Stimulated activated CD4-positive, alpha-beta T cell treated with anti-CD3 and anti-CD28 coated beads, Interleukin-1b, Interleukin-23, amount 100 ng/mL, for 48 hours (primary cell): ENCODE results near the gene PCMTD2.
"Not testable (repeated sequence)": the region's sequence is repeated elsewhere in the genome, so short reads cannot be mapped to it uniquely, and the experiment has no call there.

Experiments
- DNase-seq: peaks from one replicate; pipeline ENCODE4 v3.0.0-alpha.2; 2020

PCMTD2 gene

DNA sequence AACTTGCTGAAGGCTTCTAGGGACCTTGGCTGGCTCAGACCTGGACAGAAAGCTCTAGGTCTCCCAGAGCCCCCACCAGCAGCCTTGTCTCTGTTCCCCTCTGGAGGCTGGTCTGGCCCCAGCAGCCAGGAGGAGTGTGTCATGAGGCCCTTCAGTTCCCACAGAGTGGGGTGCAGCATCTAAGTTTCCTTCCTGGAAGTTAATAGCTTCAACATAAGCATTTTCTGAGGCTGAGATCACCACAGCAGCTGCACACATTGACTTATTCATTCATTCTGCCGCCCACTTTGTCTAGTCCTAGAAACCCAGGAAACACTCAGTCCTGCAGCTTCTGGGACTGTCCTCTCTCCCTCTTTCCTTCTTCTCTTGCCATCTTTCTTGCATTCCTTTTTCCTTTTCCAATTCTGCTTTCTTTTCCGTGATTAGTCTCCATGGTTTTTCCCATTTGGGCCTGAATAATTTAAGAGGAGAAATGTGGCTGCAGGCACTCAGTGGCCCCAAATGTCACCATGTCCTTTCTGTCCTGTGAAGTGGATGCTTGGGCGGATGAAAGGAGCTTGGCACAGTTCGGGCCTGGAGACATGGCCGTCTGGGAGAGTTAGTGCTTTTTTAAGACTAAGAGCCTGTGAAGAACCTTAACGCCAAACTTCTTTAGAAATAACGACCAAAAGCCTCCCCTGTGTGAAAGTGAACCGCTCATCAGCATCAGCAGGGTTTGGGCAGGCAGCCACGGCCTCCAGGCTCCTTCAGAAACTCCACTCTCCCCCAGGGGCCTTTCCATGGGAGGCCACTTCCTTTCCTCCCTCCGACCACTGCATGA, 31.0 kb upstream of the PCMTD2 start:
- no peak for DNase-seq

DNA sequence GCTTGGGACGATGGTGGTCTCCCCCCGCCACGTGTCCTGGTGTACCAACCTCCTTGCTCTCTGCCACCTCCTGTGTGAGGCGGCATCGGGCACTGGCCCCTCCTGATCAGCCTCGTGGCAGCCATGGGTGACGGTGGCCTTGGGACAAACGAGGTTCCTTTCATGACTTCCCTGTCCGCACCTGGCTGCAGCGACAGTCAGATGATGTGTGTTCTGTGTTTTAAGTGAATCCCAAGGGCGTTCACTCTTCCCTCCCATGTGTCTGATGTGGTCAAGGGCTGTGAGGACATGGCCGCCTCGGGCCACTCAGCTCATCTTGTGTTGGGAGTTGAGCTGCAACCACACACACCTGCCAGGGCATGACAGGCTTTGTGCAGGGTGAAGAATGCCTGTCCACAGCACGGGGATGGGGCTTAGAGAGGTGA, 30.4 kb upstream of the PCMTD2 start:
- DNase-seq = no peak

DNA sequence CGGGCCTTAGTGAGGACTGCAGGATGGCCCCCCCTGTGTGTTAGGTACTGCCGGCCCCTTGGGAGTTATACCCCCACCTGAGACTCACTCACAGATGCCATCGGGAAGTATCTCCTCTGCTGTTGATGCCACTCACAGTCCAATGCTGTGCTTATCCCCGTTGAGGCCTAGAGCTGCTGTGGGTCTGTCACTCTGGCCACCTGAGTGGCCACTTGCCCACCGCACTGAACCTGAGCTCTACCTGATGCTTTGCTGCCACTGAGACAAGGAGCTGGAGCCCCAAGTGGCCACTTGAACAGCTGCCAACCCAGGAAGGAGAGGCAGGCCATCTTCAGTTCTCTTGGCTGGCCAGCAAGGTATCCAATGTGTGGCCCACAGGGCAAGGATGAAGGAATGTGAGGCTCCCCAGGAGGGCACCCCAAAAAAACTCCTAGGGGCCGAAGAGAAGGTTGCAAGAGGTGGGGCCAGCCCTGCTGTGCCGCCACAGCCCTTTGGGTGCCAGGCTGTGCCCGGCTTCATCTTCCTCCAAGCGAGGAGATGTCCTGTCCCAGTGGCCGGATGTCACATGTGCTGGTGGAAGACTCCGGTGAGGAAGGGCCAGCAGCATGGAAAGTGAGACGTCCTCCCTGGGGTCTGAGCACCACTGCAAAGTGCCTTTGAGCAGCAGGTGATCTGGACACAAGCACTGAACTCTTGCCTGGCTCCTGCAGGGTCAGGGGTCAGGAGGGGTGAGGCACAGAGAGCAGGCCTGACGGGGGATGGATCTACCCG, 29.5 kb upstream of the PCMTD2 start:
- no peak for DNase-seq

GRCh38 chr20:64226686-64227580, 28.6 kb upstream of the PCMTD2 start:
- DNase-seq = no peak

DNA sequence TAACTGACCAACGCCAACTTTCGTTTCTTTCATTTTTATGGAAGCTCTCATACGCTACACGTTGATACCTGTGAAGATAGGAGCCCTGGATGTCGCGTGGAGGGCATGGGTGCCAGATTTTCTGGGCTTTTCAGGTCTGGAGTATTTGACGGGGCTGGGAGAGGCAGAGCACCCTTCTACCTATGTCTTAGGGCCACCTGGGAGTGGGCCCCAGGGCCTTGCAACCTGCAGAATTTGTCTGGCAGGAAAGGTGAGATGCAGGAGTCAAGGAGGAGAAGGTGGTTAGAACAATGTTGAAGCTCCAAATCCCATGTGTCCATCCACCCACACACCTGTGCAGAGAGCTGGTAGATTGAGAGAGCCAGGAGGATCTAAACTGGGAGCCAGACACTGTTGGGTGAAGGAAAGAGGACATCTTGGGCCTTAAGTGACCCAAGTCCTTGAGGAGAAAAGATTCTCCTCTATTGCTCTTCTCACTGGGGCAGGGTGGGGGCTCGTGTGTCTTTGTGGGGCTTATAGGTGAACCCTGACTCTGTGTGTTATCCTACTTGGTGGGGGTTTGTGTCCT, 27.4 kb upstream of the PCMTD2 start:
- no peak for DNase-seq

- DNase-seq = no peak
These were observed 26.6 kb upstream of the PCMTD2 start for GRCh38 chr20:64228751-64229506.

- DNase-seq = no peak
These were observed 26.0 kb upstream of the PCMTD2 start for GRCh38 chr20:64229507-64230061.

GRCh38 chr20:64230461-64231145, 24.9 kb upstream of the PCMTD2 start:
- DNase-seq = no peak

DNA sequence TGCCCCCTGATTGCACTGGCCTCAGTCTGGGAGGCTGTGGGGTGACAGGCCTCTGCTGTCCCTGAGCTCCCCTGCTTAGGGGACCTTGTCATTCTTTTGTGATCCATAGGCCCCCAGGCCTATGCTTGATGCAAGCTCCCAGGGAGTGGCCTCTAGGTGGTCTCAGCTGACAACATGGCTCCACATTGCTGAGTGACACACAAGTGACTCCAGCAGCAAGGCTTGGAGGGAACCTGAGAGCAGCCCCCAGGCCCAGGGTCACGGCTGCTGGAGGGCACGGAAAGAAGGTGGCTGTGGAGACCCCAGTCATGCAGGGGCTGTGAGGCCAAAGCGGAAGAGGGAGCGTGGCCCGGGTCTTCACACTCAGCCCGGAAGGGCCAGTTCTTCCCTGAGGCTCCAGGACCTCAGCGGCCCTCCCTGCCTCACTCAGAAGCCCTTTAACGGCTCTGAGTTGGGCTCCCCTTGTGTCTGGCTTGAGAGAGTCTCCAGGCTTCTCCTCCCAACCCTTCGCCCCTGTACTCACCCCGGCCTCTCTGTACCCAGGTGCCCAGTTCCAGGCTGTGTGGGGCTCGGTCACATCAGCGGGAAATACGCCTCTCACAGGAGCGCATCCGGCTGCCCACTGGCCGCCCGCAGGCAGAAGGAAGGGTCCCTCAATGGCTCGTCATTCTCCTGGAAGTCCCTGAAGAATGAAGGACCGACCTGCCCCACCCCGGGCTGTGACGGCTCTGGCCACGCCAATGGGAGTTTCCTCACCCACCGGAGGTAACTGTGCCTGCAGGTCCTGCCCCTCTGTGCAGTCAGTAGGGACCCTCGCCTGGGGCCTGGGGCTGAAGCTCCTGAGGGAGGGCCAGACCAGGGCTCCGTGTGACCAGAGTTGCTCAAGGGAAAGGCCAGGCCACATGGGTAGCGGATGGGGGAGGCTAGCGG, 23.7 kb upstream of the PCMTD2 start:
- no peak for DNase-seq

GRCh38 chr20:64232794-64233193, 22.8 kb upstream of the PCMTD2 start:
- DNase-seq = no peak

DNA sequence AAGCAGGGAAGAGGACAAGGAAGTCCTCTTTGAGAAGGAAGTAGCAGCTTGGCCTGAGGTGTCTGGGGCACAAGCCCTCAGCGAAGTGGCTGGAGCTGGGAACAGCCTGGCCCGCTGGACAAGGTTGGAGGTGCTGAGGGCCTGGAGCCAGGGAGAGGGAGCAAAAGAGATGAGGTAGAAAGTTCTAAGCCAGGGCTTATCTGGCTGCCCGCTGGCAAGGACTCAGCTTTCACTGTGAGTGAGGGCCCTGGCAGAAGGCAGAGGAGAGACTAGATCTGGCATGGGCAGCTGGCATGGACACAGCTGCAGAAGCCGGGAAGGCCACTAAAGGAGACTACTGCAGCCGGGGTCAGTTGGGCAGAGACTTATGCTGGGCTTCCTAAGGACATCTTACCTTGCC, 21.8 kb upstream of the PCMTD2 start:
- no peak for DNase-seq

- DNase-seq = no peak
These were observed 21.2 kb upstream of the PCMTD2 start for GRCh38 chr20:64234291-64234791.

- not testable (repeated sequence) for DNase-seq
These were observed 20.5 kb upstream of the PCMTD2 start for GRCh38 chr20:64234921-64235565.

- DNase-seq = no peak
These were observed 19.1 kb upstream of the PCMTD2 start for GRCh38 chr20:64236137-64237088.

DNA sequence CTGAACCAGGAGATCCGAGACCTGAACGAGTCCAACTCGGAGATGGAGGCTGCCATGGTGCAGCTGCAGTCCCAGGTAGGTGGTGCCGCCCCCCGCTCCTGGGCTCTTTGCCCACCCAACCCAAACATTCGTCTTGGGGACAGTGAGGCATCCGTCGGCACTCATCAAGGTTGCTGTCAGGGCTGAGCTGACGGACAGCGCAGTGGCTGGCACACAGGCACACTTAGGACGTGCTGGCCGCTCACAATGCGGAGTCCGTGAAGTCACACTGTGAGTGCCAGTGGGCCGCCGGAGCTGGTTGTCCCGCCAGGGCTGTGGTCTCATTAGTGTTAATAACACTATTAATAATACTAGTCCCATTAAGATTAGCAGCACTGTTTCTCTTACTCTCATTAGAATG, 18.2 kb upstream of the PCMTD2 start:
- no peak for DNase-seq

DNA sequence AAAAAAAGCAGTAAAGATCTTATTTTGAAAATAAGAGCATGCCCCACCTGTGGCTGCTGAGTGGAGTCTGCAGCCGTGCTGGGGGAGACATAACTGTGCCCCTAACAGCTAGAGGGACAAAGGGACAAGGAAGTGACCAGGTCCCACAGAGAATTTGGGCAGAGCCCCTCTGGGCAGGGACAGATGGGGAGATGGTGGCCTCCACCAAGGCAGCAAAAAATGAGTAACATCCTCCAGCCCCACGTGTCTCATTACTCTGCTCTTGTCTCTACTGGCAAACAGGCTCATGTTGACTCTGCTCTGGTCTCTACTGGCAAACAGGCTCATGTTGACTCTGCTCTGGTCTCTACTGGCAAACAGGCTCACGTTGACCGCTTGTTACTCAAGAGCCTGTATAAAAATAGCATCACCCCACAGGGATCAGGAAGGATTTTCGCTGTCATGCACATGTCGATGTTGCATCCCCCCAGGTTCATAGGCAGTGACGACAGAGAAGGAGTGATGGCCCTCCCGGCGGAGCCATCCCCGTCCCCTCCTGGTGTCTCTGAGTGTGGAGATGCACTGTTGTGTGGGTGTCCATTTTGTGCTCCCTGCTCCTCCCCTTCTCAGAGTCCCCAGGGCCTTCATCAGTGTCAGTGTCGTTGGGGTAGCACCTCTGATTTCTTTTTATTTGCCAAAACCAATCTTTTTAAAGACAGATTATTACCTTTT, 17.3 kb upstream of the PCMTD2 start:
- no peak for DNase-seq

DNA sequence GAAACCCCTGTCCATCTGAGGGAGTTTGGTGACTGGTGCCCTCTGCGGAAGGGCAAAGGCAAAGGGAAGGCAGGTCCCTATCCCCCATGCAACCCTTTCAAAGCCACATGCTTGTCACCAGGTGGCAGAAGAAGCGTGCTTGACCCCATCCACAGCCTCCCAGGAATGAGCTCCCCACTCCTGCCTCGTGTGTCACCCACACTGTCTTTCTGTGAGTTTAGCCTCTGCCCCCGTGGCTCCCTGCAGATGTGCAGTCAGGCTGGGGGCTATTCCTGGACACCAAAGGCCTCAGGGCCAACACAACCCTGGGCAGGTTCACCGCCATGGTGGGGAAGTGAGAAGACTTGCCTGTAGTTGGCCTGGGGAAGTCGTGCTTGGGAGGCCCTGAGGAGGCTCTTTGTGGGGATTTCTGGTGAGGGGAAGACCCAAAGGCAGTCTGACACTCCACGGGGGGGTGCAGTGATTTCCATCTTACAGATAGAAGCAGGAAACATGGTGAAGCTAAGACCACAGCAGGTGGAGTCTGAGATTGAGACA, 16.6 kb upstream of the PCMTD2 start:
- no peak for DNase-seq
